ENCODE results near the gene MAP2K3. TPM values are rescaled to one million over a fixed set of nuclear protein-coding genes. Genes with fewer than 3 reads are reported as not detected.

MAP2K3 gene
- total RNA-seq, 1 donor from 2014 or later, result 36.2 TPM

- no peak for DNase-seq (ENCODE audit: extremely low spot score, unreplicated experiment)
These were observed 13.1 kb downstream of the MAP2K3 start for GRCh38 chr17:21297597-21297996.

GRCh38 chr17:21298056-21298982, 13.8 kb downstream of the MAP2K3 start:
- peaks cover 20% of the 10 kb centered on the region for H3K4me1 Mint-ChIP-seq (ENCODE audit: unreplicated experiment)
- H3K9me3 Mint-ChIP-seq (ENCODE audit: unreplicated experiment), result no peaks in the 10 kb centered on the region
- no peak overlapping the region for H3K4me3 Mint-ChIP-seq (ENCODE audit: unreplicated experiment)
- peaks cover 17% of the 10 kb centered on the region for H3K36me3 Mint-ChIP-seq (ENCODE audit: unreplicated experiment)
- peak; percentile 88 for DNase-seq (ENCODE audit: extremely low spot score, unreplicated experiment)
- no peaks in the 10 kb centered on the region for H3K27me3 Mint-ChIP-seq (ENCODE audit: unreplicated experiment)
- H3K27ac Mint-ChIP-seq (ENCODE audit: unreplicated experiment), result no peak overlapping the region
- TF ChIP-seq CTCF (IDR thresholded peaks at IDR 0.05), result no peak

More at GRCh38 chr17:21297597-21297996, 13.1 kb downstream of the MAP2K3 start:
- Mint-ChIP-seq H3K36me3 (ENCODE audit: unreplicated experiment) (peaks cover 14% of the 10 kb centered on the region), H3K27ac (ENCODE audit: unreplicated experiment) (no peak overlapping the region), H3K9me3 (ENCODE audit: unreplicated experiment) (no peaks in the 10 kb centered on the region), H3K4me3 (ENCODE audit: unreplicated experiment) (no peak overlapping the region), H3K27me3 (ENCODE audit: unreplicated experiment) (no peaks in the 10 kb centered on the region), H3K4me1 (ENCODE audit: unreplicated experiment) (peaks cover 17% of the 10 kb centered on the region)
- no peak for TF ChIP-seq CTCF (IDR thresholded peaks at IDR 0.05)

GRCh38 chr17:21298983-21299519, 14.5 kb downstream of the MAP2K3 start:
- no peak for TF ChIP-seq CTCF (IDR thresholded peaks at IDR 0.05)
- Mint-ChIP-seq H3K9me3 (ENCODE audit: unreplicated experiment) (no peaks in the 10 kb centered on the region), H3K4me1 (ENCODE audit: unreplicated experiment) (peaks cover 20% of the 10 kb centered on the region), H3K36me3 (ENCODE audit: unreplicated experiment) (peaks cover 17% of the 10 kb centered on the region), H3K4me3 (ENCODE audit: unreplicated experiment) (no peak overlapping the region), H3K27me3 (ENCODE audit: unreplicated experiment) (no peaks in the 10 kb centered on the region), H3K27ac (ENCODE audit: unreplicated experiment) (no peak overlapping the region)
- DNase-seq (ENCODE audit: extremely low spot score, unreplicated experiment), result no peak

- Mint-ChIP-seq H3K4me3 (ENCODE audit: unreplicated experiment) (no peak overlapping the region), H3K9me3 (ENCODE audit: unreplicated experiment) (no peaks in the 10 kb centered on the region), H3K27me3 (ENCODE audit: unreplicated experiment) (no peaks in the 10 kb centered on the region), H3K4me1 (ENCODE audit: unreplicated experiment) (peaks cover 14% of the 10 kb centered on the region), H3K36me3 (ENCODE audit: unreplicated experiment) (peaks cover 15% of the 10 kb centered on the region), H3K27ac (ENCODE audit: unreplicated experiment) (no peak overlapping the region)
- no peak for DNase-seq (ENCODE audit: extremely low spot score, unreplicated experiment)
- TF ChIP-seq CTCF (IDR thresholded peaks at IDR 0.05), result no peak
These were observed 15.6 kb downstream of the MAP2K3 start for GRCh38 chr17:21299981-21300600.

All from osteocyte (in vitro differentiated cells).